ENCODE results near the gene OPCML. TPM values are rescaled to one million over a fixed set of nuclear protein-coding genes. Genes with fewer than 3 reads are reported as not detected.

The OPCML gene
- total RNA-seq, 1 experiment from 2014 or later: not detected

GRCh38 chr11:132862137-132862536 is 670.2 kb downstream of the OPCML start:
- POLR2A ChIA-PET (ENCODE audit: unreplicated experiment): no interaction called here
- H3K4me3 ChIP-seq: no peak overlapping the region
- H3K4me1 ChIP-seq (replicated peaks; ENCODE audit: insufficient read depth): no peaks in the 10 kb centered on the region
- H3K36me3 ChIP-seq (ENCODE audit: low read depth): no peaks in the 10 kb centered on the region
- H2AFZ ChIP-seq: no peak overlapping the region
- intact Hi-C loops (cut with micrococcal nuclease; ENCODE audit: unreplicated experiment): no loop called here
- no peaks in the 10 kb centered on the region for H4K20me1 ChIP-seq (ENCODE audit: insufficient read depth)
- H3K9me3 ChIP-seq (ENCODE audit: insufficient read depth, low read depth): no peaks in the 10 kb centered on the region
- H3K9me2 ChIP-seq (ENCODE audit: insufficient read depth): no peaks in the 10 kb centered on the region
- H3K79me2 ChIP-seq (ENCODE audit: low read depth): no peaks in the 10 kb centered on the region
- no peaks in the 10 kb centered on the region for H3F3A ChIP-seq (ENCODE audit: insufficient read depth, low read depth)
- DNase-seq: no peak
- no TSS peak for BruUV-seq (replicated peaks)
- H3K27me3 ChIP-seq (ENCODE audit: insufficient read depth, low read depth): peaks cover 39% of the 10 kb centered on the region
- CTCF ChIA-PET: no interaction called here
- TF ChIP-seq CTCF (conservative IDR thresholded peaks at IDR 0.05) (no peak), EZH2 (IDR thresholded peaks at IDR 0.05; ENCODE audit: low read depth) (no peak)
- H3K4me2 ChIP-seq: no peak overlapping the region
- no peak overlapping the region for H3K27ac ChIP-seq

- no peaks in the 10 kb centered on the region for H3K9me2 ChIP-seq (ENCODE audit: insufficient read depth)
- intact Hi-C loops (cut with micrococcal nuclease; ENCODE audit: unreplicated experiment): no loop called here
- H2AFZ ChIP-seq: no peak overlapping the region
- H3K4me1 ChIP-seq (replicated peaks; ENCODE audit: insufficient read depth): no peaks in the 10 kb centered on the region
- H3K4me3 ChIP-seq: no peak overlapping the region
- no peaks in the 10 kb centered on the region for H3K79me2 ChIP-seq (ENCODE audit: low read depth)
- CTCF ChIA-PET: no interaction called here
- no TSS peak for BruUV-seq (replicated peaks)
- H3K9me3 ChIP-seq (ENCODE audit: insufficient read depth, low read depth): no peaks in the 10 kb centered on the region
- H4K20me1 ChIP-seq (ENCODE audit: insufficient read depth): no peaks in the 10 kb centered on the region
- no peak for TF ChIP-seq CTCF (conservative IDR thresholded peaks at IDR 0.05)
- no peak for TF ChIP-seq EZH2 (IDR thresholded peaks at IDR 0.05; ENCODE audit: low read depth)
- no peak overlapping the region for H3K4me2 ChIP-seq
- H3F3A ChIP-seq (ENCODE audit: insufficient read depth, low read depth): no peaks in the 10 kb centered on the region
- H3K27ac ChIP-seq: no peak overlapping the region
- H3K36me3 ChIP-seq (ENCODE audit: low read depth): no peaks in the 10 kb centered on the region
- peaks cover 49% of the 10 kb centered on the region for H3K27me3 ChIP-seq (ENCODE audit: insufficient read depth, low read depth)
- no peak for DNase-seq
- POLR2A ChIA-PET (ENCODE audit: unreplicated experiment): no interaction called here
Observed at GRCh38 chr11:132859306-132859705, 673.0 kb downstream of the OPCML start.

GRCh38 chr11:132858223-132858622 is 674.1 kb downstream of the OPCML start:
- H3K4me1 ChIP-seq (replicated peaks; ENCODE audit: insufficient read depth): no peaks in the 10 kb centered on the region
- no peaks in the 10 kb centered on the region for H4K20me1 ChIP-seq (ENCODE audit: insufficient read depth)
- H3K27me3 ChIP-seq (ENCODE audit: insufficient read depth, low read depth): peaks cover 49% of the 10 kb centered on the region
- DNase-seq: no peak
- no peak overlapping the region for H3K4me2 ChIP-seq
- no TSS peak for BruUV-seq (replicated peaks)
- H3K79me2 ChIP-seq (ENCODE audit: low read depth): no peaks in the 10 kb centered on the region
- no peaks in the 10 kb centered on the region for H3K9me3 ChIP-seq (ENCODE audit: insufficient read depth, low read depth)
- CTCF ChIA-PET: no interaction called here
- no peak overlapping the region for H2AFZ ChIP-seq
- H3K9me2 ChIP-seq (ENCODE audit: insufficient read depth): no peaks in the 10 kb centered on the region
- TF ChIP-seq EZH2 (IDR thresholded peaks at IDR 0.05; ENCODE audit: low read depth): no peak
- no peak for TF ChIP-seq CTCF (conservative IDR thresholded peaks at IDR 0.05)
- intact Hi-C loops (cut with micrococcal nuclease; ENCODE audit: unreplicated experiment): no loop called here
- H3F3A ChIP-seq (ENCODE audit: insufficient read depth, low read depth): no peaks in the 10 kb centered on the region
- POLR2A ChIA-PET (ENCODE audit: unreplicated experiment): no interaction called here
- H3K36me3 ChIP-seq (ENCODE audit: low read depth): no peaks in the 10 kb centered on the region
- H3K27ac ChIP-seq: no peak overlapping the region
- H3K4me3 ChIP-seq: no peak overlapping the region

Data from PC-9 (cell line).